PC-9 (cell line): ENCODE results near the gene CTU1.

Experiments
- EZH2 ChIP-seq: fragments of 200-600 bp; sonication (generic); IDR thresholded peaks from 2 replicates; pipeline ENCODE4 v1.8.0; 2017; ENCODE audit warnings: antibody characterized with exemption, low read depth
- TF ChIP-seq, protein P1 (sequence below): fragments of 200-600 bp; sonication (generic); conservative IDR thresholded peaks from 2 replicates; pipeline ENCODE4 v1.6.1; 2017; ENCODE audit warnings: mixed run types, antibody characterized with exemption, mild to moderate bottlenecking, moderate library complexity

GRCh38 chr19:51086153-51086850, 21.9 kb downstream of the CTU1 start:
- TF ChIP-seq, protein P1, sequence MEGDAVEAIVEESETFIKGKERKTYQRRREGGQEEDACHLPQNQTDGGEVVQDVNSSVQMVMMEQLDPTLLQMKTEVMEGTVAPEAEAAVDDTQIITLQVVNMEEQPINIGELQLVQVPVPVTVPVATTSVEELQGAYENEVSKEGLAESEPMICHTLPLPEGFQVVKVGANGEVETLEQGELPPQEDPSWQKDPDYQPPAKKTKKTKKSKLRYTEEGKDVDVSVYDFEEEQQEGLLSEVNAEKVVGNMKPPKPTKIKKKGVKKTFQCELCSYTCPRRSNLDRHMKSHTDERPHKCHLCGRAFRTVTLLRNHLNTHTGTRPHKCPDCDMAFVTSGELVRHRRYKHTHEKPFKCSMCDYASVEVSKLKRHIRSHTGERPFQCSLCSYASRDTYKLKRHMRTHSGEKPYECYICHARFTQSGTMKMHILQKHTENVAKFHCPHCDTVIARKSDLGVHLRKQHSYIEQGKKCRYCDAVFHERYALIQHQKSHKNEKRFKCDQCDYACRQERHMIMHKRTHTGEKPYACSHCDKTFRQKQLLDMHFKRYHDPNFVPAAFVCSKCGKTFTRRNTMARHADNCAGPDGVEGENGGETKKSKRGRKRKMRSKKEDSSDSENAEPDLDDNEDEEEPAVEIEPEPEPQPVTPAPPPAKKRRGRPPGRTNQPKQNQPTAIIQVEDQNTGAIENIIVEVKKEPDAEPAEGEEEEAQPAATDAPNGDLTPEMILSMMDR = no peak
- TF ChIP-seq EZH2 = no peak
